GM18505 (cell line): ENCODE measurements around the gene DPY19L3.
"Not testable (repeated sequence)": the region's sequence is repeated elsewhere in the genome, so short reads cannot be mapped to it uniquely, and the experiment has no call there.

Experiments
- ATAC-seq: cut with Tn5 transposase; IDR thresholded peaks from one replicate; pipeline ENCODE4 v1.9.1; 2021; ENCODE audit not compliant: unreplicated experiment
- POLR2A ChIP-seq: IDR thresholded peaks from 4 replicates; pipeline ENCODE4 v1.6.1; 2011; ENCODE audit warnings: borderline replicate concordance; ENCODE audit not compliant: insufficient read depth, insufficient read length; ENCODE audit errors: extremely low read depth

Gene DPY19L3

DNA sequence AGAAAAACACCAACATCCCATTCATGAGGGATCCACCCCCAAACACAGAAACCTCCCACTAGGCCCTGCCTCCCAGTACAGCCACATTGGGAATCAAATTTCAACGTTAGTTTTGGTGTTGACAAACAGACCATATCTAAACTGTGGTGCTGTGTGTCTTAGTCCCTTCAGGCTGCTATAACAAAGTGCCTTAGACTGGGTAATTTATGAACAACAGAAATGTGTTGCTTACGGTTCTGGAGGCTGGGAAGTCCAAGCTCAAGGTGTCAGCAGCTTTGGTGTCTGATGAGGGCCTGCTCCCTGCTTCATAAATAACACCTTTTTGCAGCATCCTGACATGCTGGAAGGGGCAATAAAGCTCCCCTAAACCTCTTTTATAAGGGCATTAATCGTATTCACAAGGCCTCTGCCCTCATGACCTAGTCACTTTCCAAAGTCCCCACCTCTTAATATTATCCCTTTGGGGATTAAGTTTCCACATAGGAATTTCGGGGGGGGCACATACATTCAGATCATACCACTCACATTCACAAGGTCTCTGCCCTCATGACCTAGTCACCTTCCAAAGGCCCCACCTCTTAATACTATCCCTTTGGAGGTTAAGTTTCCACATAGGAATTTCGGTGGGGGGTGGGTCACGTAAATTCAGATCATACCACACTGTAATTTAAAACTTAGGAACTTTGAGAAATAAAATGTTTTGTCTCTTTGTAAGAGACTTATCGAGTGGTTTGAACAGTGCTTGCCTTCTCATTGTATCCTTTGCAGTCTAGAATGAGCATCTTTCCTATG lies 32.6 kb upstream of the DPY19L3 start:
- TF ChIP-seq POLR2A: no peak
- no peak for ATAC-seq

DNA sequence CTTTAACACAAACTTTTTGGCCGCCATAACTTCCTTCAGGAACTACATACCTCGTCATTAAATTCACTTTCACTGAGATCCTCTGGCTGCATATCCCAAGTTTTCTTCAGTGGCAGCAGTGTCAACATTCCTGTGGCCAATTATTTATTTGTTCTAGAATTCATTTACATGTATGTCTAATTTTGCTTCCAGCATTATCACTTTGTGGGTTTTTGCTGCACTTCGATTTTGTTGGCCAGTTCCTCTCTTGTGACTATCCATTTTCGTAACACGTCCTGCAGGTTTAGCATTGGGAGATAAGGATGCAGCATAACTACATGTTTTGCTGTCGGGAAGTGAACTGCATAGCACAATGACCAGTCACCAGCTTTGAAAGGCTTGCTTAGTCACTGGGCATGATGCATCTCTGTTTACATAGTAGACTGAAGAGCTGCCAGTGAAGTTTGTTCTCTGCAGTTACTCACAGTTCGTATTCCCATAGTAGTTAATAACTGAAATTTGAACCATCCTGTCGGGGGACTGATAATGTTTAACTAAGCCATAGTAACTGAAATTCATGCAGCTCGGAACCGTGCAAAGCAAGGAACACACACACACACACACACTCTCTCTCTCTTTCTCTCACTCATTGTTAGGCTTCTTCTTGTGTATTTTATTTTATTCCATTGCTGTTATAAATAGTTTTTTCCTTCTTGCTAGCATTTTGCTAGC lies 31.8 kb upstream of the DPY19L3 start:
- no peak for ATAC-seq
- no peak for TF ChIP-seq POLR2A

GRCh38 chr19:32374362-32374761 lies 31.2 kb upstream of the DPY19L3 start:
- not testable (repeated sequence) for ATAC-seq

- ATAC-seq: not testable (repeated sequence)
Observed at GRCh38 chr19:32377088-32377487, 28.5 kb upstream of the DPY19L3 start.

GRCh38 chr19:32380269-32380668 lies 25.3 kb upstream of the DPY19L3 start:
- no peak for ATAC-seq
- TF ChIP-seq POLR2A: no peak

GRCh38 chr19:32387701-32388392 lies 17.7 kb upstream of the DPY19L3 start:
- no peak for TF ChIP-seq POLR2A
- no peak for ATAC-seq

GRCh38 chr19:32388393-32388855 lies 17.1 kb upstream of the DPY19L3 start:
- ATAC-seq: no peak
- TF ChIP-seq POLR2A: no peak

DNA sequence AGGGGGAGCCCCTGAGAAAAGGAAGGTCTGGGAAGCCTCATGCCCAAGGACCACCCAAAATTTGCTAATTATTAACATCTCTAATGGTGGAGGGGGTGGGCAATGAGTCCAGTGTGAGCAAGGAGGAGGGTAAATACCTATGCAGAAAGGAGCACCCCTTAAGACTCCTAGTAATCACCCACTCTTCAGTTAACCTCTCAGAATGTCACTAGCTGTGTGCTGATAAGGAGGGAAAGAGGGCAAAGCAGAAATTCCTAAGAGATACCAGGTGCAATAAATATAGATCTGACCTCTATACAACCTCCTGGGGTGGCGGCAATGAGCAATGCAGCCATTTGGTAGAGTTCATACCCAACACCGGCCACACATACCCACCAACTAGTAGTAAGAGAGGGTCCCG lies 12.7 kb upstream of the DPY19L3 start:
- no peak for TF ChIP-seq POLR2A
- ATAC-seq: no peak

DNA sequence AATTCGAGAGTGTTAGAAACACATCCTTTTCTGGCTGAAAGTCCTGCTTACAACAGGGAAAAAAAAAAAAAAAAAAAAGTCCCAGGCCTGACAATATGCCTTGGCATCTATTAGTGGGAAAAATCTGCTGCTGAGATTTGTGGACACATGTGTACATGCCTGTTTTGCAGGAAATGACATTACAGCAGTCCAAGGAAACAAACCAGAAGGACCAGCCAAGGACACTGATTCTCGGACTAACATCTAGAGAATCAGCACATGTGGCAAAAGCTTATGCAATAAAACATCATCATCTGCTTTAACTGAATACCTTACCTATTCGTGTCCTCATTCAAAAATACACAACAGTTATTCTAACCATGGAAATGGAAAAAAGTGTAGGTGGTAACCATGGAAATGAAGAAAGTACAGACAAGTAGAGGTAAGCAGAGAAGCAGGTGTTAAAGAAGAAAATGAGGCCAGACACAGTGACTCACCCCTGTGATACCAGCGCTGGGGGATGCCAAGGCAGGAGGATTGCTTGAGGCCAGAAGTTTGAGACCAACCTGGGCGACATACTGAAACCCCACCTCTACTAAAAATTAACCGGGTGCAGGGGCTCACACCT lies 9.4 kb upstream of the DPY19L3 start:
- TF ChIP-seq POLR2A: no peak
- no peak for ATAC-seq

DNA sequence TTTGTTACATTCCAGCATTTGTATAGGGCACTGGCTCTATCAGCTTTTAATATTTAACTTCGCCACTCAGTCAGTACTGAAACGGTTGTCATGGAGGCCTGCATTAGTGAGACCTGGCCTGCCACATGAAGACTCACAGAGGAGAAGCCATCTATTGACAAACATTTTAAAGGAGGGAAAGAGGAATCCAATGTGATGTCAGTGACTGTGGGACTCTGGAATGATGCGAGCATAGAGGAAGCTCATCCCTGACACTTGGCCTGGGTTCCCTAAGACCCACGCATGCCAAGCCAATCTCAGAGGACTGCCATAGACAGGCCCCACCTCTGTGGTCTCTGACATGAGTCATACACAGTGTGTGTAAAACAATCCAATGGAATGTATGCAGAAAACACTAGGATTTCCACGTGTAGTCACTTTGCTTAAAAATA lies 7.9 kb upstream of the DPY19L3 start:
- TF ChIP-seq POLR2A: no peak
- ATAC-seq: no peak

- ATAC-seq: no peak
- TF ChIP-seq POLR2A: no peak
Observed at GRCh38 chr19:32401992-32402391, 3.6 kb upstream of the DPY19L3 start.

DNA sequence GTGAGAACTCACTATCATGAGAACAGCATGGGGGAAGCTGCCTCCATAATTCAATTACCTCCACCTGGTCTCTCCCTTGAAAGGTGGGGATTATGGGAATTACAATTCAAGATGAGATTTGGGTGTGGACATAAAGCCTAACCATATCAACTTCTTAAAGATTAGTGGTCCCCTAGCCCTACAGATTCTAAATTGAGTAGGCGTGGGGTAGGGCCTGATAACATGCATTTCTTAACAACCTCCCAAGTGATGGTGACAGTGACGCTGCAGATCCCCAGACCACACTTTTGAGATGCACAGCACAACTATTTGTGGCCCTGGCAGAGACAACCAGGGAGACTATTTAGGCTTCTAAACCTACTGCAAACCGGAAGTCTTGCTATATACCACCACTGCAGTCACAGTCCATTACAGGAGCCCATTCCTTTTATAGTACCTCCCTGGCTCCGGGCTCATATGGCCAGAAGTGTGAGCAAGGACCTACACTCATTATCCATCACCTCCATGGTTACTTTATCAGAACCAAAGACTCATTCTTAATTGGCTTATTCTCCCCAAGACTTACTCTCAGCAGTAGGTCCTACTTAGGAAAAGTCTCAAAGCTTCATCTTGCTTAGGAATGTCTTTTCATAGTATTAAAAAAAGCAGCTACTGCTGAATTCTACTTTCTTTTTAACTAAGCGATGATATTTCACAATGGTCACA lies 2.1 kb upstream of the DPY19L3 start:
- no peak for ATAC-seq
- TF ChIP-seq POLR2A: no peak
